HEK293T (cell line): ENCODE measurements around the gene DLK1.

Source experiments
- ELF4 ChIP-seq: fragments of 450-650 bp; IDR thresholded peaks from 2 replicates; pipeline ENCODE4 v1.6.1; 2017; ENCODE audit warnings: antibody characterized with exemption
- HDGF ChIP-seq: fragments of 450-650 bp; IDR thresholded peaks from 2 replicates; pipeline ENCODE4 v1.6.1; 2017; ENCODE audit warnings: antibody characterized with exemption, borderline replicate concordance
- SP1 ChIP-seq: fragments of 450-650 bp; IDR thresholded peaks from 2 replicates; pipeline ENCODE4 v1.6.1; 2017
- ZNF384 ChIP-seq: fragments of 450-650 bp; IDR thresholded peaks from 2 replicates; pipeline ENCODE4 v1.6.1; 2016

DNA sequence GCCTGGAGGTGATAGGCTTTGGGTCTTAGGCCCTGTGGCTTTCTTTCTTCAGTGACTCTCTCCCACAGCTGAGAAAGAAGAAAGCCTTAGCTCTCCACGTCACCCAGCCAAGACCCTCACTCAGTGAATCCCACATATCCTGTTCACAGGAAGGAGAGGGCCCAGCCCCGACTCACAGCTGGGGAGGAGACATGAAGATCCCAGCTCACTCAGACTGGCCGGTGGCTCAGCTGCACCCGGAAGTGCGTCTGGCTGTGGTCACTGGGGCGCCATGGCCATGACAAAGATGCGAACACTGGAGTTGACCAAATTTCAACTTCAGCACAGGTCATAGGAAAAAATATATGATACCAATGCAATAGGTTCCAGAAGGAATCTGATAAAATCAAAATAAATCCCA lies 14.2 kb downstream of the DLK1 start:
- TF ChIP-seq SP1 = no peak
- TF ChIP-seq ELF4 = no peak
- no peak for TF ChIP-seq HDGF
- no peak for TF ChIP-seq ZNF384
